Measurements from ENCODE around the gene PLIN1.

- TF ChIP-seq FOS (IDR thresholded peaks at IDR 0.05; ENCODE audit: borderline replicate concordance, insufficient read depth, low read length), result no peak
- TF ChIP-seq JUN (IDR thresholded peaks at IDR 0.05; ENCODE audit: borderline replicate concordance, insufficient read depth, insufficient read length, low read depth), result no peak
- TF ChIP-seq POLR2A (IDR thresholded peaks at IDR 0.05; ENCODE audit: low read depth, low read length), result no peak
- no peak for TF ChIP-seq MAX (IDR thresholded peaks at IDR 0.05; ENCODE audit: insufficient read depth, insufficient read length)
- TF ChIP-seq CTCF (IDR thresholded peaks at IDR 0.05; ENCODE audit: extremely low read depth in 1 of 2, insufficient read depth in 1 of 2, low read depth in 1 of 2, low read length in 2 of 2), result no peak
- no peak for TF ChIP-seq EZH2 (IDR thresholded peaks at IDR 0.05; ENCODE audit: borderline replicate concordance, low read depth, low read length, severe bottlenecking)
- no peak for TF ChIP-seq POLR2AphosphoS5 (IDR thresholded peaks at IDR 0.05; ENCODE audit: insufficient read depth, low read depth, low read length)
- TF ChIP-seq MYC (IDR thresholded peaks at IDR 0.05; ENCODE audit: low read depth, low read length), result no peak
- TF ChIP-seq GATA2 (IDR thresholded peaks at IDR 0.05; ENCODE audit: insufficient read depth, insufficient read length, low read depth, low read length), result no peak
These were observed 50.1 kb downstream of the PLIN1 start for GRCh38 chr15:89628806-89629715.

Data from endothelial cell of umbilical vein (primary cell).